Suprapubic skin (tissue), 4 donors: Measurements from ENCODE around the gene CDON.

Experiments used
- EP300 ChIP-seq: sonication (generic); formaldehyde crosslinking; IDR thresholded peaks from one replicate; pipeline ENCODE4 v1.6.1; 2017; ENCODE audit warnings: antibody characterized with exemption
- POLR2A ChIP-seq, 2 donors: fragments of 450-650 bp; IDR thresholded peaks; one replicate each; pipeline ENCODE4 v1.6.1; 2017; ENCODE audit warnings: antibody characterized with exemption in 2 of 2, mild to moderate bottlenecking in 2 of 2, moderate library complexity in 2 of 2
- POLR2AphosphoS5 ChIP-seq, 3 donors: sonication (generic); formaldehyde crosslinking; IDR thresholded peaks; one replicate each; pipeline ENCODE4 v1.6.1; 2017; ENCODE audit warnings: antibody characterized with exemption in 3 of 3
- TF ChIP-seq, protein P1 (sequence below), 2 donors: fragments of 200-600 bp in 1 of 2; fragments of 450-650 bp in 1 of 2; sonication (generic) in 1 of 2; IDR thresholded peaks; one replicate each; pipeline ENCODE4 v1.5.1; 2016 to 2019; ENCODE audit warnings: antibody characterized with exemption in 2 of 2, mild to moderate bottlenecking in 1 of 2, moderate library complexity in 1 of 2

DNA sequence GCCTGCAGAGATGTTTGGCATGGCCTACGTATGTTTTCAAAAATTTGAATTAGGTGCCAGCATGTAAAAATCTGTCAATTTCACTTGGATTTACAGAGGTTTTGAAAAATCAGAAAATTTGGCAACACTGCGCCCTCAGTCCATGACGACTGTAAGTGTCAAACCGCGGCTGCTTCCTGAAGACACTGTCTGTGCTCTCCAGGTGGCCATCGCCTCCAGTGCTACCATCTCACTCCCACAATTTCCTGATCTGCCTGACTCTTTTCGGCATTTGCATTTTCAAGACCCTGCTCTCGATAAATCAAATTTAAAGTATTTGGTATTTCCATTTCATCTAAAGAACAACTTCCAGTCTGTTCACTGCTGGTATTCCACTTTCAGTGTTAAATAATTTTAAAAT lies 82.2 kb downstream of the CDON start:
- no peak for TF ChIP-seq POLR2A (IDR thresholded peaks at IDR 0.05)
- TF ChIP-seq, protein P1, sequence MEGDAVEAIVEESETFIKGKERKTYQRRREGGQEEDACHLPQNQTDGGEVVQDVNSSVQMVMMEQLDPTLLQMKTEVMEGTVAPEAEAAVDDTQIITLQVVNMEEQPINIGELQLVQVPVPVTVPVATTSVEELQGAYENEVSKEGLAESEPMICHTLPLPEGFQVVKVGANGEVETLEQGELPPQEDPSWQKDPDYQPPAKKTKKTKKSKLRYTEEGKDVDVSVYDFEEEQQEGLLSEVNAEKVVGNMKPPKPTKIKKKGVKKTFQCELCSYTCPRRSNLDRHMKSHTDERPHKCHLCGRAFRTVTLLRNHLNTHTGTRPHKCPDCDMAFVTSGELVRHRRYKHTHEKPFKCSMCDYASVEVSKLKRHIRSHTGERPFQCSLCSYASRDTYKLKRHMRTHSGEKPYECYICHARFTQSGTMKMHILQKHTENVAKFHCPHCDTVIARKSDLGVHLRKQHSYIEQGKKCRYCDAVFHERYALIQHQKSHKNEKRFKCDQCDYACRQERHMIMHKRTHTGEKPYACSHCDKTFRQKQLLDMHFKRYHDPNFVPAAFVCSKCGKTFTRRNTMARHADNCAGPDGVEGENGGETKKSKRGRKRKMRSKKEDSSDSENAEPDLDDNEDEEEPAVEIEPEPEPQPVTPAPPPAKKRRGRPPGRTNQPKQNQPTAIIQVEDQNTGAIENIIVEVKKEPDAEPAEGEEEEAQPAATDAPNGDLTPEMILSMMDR (IDR thresholded peaks at IDR 0.05): no peak
- TF ChIP-seq EP300: no peak
- no peak for TF ChIP-seq POLR2AphosphoS5 (IDR thresholded peaks at IDR 0.05)
